Keratinocyte (primary cell): ENCODE results near the gene STK11.

Experiments
- EZH2 ChIP-seq: IDR thresholded peaks from one replicate; pipeline ENCODE4 v1.6.1; 2012; ENCODE audit warnings: inconsistent platforms, mild to moderate bottlenecking, low read length, moderate library complexity
- TF ChIP-seq, protein P1 (sequence below), 3 experiments: IDR thresholded peaks in 1 of 3; conservative IDR thresholded peaks in 1 of 3; optimal IDR thresholded peaks in 1 of 3; 2 replicates in 2 of 3; 3 replicates in 1 of 3; pipeline versions ENCODE3 to v1.5.1; 2011; ENCODE audit warnings: low read length in 3 of 3, mild to moderate bottlenecking in 3 of 3, moderate library complexity in 2 of 3, control low read depth in 1 of 3, inconsistent platforms in 1 of 3; ENCODE audit not compliant: insufficient read depth in 2 of 3; ENCODE audit errors: extremely low read depth in 1 of 3

- TF ChIP-seq, protein P1, sequence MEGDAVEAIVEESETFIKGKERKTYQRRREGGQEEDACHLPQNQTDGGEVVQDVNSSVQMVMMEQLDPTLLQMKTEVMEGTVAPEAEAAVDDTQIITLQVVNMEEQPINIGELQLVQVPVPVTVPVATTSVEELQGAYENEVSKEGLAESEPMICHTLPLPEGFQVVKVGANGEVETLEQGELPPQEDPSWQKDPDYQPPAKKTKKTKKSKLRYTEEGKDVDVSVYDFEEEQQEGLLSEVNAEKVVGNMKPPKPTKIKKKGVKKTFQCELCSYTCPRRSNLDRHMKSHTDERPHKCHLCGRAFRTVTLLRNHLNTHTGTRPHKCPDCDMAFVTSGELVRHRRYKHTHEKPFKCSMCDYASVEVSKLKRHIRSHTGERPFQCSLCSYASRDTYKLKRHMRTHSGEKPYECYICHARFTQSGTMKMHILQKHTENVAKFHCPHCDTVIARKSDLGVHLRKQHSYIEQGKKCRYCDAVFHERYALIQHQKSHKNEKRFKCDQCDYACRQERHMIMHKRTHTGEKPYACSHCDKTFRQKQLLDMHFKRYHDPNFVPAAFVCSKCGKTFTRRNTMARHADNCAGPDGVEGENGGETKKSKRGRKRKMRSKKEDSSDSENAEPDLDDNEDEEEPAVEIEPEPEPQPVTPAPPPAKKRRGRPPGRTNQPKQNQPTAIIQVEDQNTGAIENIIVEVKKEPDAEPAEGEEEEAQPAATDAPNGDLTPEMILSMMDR (optimal IDR thresholded peaks at IDR 0.05 in 1 of 3, IDR thresholded peaks at IDR 0.05 in 1 of 3, conservative IDR thresholded peaks at IDR 0.05 in 1 of 3; ENCODE audit: extremely low read depth in 1 of 3, insufficient read depth in 2 of 3, low read length in 3 of 3) = no peak
- no peak for TF ChIP-seq EZH2
Observed at GRCh38 chr19:1254530-1255185, 49.1 kb downstream of the STK11 start.
